ENCODE results near the gene CTNNA1.

Gene CTNNA1

GRCh38 chr5:138948471-138949222, 195.4 kb downstream of the CTNNA1 start:
- no peak for DNase-seq (ENCODE audit: low read depth in 3 of 3)

GRCh38 chr5:138949223-138949574, 196.0 kb downstream of the CTNNA1 start:
- DNase-seq (ENCODE audit: low read depth in 3 of 3) = no peak

GRCh38 chr5:138949988-138950387, 196.8 kb downstream of the CTNNA1 start:
- no peak for DNase-seq (ENCODE audit: low read depth in 3 of 3)

- no peak for DNase-seq (ENCODE audit: low read depth in 3 of 3)
Observed at GRCh38 chr5:138950421-138951031, 197.3 kb downstream of the CTNNA1 start.

GRCh38 chr5:138951091-138951985, 198.1 kb downstream of the CTNNA1 start:
- no peak for DNase-seq (ENCODE audit: low read depth in 3 of 3)

DNA sequence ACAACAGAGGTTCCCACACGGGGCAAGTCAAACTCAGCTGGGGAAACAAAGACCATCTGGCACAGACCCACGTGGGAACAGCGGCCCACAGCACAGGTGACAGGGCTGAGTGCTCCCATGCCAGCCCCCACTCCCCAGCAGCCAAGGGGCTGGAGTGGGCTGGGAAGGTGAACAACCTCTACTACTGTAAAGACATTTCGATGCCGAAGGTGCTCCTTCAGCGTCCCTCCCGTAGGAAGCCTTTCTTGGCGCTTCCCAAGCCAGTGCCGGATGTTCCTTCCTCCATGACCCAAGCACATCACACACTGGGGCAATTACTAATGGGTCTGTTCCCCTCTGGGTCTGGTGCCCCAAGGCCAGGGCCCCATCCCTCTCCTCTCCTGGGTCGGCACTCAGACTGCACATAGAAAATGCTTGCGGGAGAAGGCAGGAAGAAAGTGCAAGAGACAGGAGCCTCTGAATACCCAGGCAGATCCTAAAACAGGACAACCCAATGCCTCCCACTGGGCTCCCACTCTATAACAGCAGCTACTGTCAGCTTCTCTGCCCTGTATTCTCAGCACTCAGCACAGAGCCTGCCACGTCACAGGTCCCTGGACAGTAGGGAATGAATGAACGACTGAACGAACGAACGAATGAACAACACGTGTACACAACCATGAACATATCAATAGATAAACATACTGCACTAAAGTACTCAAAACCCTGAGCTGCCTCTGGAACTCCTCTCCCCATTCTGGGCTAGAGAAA, 198.9 kb downstream of the CTNNA1 start:
- DNase-seq (ENCODE audit: low read depth in 3 of 3) = no peak

DNA sequence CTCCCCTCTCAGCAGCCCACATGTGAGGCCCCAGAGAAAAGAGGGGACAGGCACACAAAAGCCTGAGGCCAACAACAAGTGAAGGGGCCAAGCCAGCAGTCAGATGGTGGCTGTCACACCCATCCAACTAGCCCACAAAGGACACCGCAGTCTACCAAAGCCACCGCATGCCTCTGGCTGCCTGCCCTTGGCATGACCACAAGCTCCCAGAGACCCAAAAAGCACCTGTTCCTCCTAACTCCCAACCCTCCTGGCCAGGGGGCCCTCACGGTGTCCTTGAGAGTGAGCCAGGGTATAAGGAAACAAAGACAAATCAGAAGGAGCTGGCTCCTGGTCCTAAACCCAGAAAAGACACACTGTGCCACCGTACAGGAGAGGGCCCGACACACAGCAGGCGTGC, 199.7 kb downstream of the CTNNA1 start:
- DNase-seq (ENCODE audit: low read depth in 3 of 3) = no peak

DNA sequence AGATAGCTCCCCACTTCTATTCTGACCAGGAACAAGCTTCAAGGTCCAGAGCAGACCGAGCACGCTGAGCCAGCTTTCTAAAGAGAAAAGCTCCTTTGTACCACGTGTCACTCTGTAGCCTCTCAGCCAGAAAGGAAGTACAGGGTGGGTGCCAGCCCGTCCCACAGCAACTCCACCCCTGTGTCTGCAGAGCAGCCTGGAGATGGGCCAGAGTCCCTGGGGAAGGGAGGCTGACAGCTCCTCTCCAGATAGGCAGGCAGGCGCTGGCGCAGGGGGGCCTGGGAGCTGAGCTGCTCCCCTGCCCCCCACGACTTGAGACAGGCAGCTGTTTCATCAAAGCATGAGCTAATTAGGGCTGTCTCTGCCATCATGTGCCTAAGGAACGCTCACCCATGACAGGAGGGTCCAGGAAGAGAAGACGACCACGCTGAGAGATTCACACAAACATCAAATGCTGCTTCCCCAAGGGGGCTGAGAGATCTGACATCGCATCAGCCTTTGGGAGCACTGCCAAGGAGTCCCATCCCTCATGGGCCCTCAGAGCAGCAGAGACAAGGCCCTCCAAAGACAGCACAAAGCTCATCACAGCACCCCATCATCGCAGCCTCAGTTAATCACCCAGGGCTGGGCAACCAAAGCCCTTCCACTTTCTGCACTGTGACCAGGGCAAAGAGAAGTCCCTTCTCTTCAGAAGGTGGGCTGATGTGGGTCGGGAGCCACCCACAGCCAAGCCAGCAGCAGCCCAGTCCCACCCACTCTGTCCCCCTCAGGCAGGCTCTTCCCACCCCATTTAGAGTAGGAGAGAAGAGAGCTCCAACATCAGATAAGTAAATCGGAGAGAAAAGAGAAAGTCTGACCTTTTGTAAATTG, 200.4 kb downstream of the CTNNA1 start:
- peak in 1 of 3 experiments; percentile 7 for DNase-seq (ENCODE audit: low read depth in 3 of 3)

GRCh38 chr5:138954257-138955012, 201.2 kb downstream of the CTNNA1 start:
- no peak for DNase-seq (ENCODE audit: low read depth in 3 of 3)

DNA sequence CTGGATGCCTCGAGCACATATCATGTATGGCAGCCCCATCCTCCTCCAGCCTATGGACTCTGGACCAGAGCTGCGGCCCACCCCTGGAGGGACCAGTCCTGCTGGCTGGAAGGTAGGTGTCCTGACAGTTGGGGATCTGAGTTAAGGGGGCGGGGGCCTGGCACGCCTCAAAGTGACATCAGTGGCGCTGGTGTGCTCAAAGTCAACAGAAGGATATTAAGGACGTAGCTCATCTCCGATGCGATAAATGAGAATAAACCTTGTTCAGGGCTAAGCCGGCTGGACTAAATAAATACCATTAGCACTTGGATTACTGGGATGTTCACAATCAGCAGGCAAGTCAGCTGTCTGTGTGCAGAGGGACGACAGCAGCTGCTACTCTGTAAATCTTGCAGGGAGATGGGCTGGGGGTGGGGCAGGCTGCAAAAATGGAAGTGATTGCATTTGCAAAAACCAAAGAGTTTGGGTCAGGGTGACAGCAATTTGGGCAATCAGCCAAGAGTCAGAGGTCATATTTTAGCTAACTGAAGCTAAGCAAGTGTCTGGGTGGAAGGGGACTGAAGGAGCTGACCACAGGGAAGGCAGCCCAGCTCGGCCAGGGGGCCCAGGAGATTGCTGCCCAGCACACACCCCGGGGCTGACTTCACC, 201.9 kb downstream of the CTNNA1 start:
- no peak for DNase-seq (ENCODE audit: low read depth in 3 of 3)

- DNase-seq (ENCODE audit: low read depth in 3 of 3) = no peak
Observed at GRCh38 chr5:138955671-138956295, 202.6 kb downstream of the CTNNA1 start.

- DNase-seq (ENCODE audit: low read depth in 3 of 3) = no peak
Observed at GRCh38 chr5:138956801-138957200, 203.6 kb downstream of the CTNNA1 start.

GRCh38 chr5:138960145-138960692, 207.0 kb downstream of the CTNNA1 start:
- no peak for DNase-seq (ENCODE audit: low read depth in 3 of 3)

GRCh38 chr5:138961221-138961620, 208.0 kb downstream of the CTNNA1 start:
- no peak for DNase-seq (ENCODE audit: low read depth in 3 of 3)

DNA sequence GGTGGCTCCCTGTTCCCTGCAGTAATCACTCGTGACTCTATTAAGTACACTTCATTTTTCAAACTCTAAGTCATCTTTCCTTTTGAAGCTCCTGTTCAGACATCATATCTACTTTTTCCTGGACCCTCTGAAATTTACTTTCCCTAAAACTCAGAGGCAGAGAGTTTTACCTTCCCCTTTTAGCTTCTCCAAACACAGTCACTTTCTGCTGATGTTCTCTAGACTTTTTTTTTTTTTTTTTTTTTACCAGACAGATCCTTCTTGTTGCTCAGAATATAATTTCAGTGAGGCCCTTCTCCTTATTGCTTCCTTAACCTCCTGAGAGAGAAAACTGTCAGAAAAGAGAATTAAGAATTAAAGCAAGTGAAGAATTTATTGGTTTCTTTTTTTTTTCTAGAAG, 208.5 kb downstream of the CTNNA1 start:
- DNase-seq (ENCODE audit: low read depth in 3 of 3) = no peak

DNA sequence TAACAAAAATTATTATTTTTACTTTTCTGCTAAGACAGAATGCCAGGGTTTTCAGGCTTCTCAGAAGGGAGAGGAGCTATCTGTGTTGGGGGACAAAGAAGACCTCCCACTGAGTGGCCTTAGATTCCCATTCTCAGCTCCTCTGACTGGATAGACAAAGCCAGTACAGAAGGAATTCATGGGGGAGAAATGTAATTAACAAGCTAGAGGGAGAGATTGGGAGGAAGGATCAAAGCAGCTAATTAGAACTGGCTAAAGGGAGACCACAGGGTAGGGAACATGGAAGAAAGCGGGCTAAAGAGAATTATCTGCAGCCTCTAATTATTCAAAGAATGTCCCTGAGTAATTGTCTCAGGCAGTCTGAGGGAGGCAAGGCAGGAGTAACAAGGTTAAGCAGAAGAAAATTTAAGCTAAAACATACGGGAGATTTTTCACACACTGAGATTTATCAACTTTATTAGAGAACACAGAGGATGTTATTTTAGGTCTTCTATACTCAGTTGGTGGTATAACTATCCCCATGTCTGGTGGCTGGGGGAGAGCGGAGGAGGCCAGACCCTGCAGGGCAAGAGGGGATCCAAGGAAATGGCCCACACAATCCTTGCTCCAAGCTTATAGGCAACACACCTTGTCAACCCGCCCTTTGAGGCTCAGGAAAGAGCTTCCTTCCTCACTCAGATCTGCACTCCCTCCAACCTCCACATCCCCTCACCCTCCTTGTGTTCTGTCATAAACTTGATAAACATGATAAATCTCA, 209.6 kb downstream of the CTNNA1 start:
- no peak for DNase-seq (ENCODE audit: low read depth in 3 of 3)

- DNase-seq (ENCODE audit: low read depth in 3 of 3) = no peak
Observed at GRCh38 chr5:138963763-138964371, 210.6 kb downstream of the CTNNA1 start.

Data from stimulated activated CD4-positive, alpha-beta T cell treated with anti-CD3 and anti-CD28 coated beads, TNF-alpha, amount 100 ng/mL, for 24 hours (primary cell).